Liver (tissue), 9 donors: ENCODE measurements around the gene KCTD4. TPM values are rescaled to one million over a fixed set of nuclear protein-coding genes. Genes with fewer than 3 reads are reported as not detected.

ENCODE experiments used
- DNase-seq: peaks from one replicate; pipeline ENCODE4 v3.0.0-alpha.2; 2017; ENCODE audit warnings: low spot score
- H3K27ac ChIP-seq, 2 donors: one replicate each; pipeline ENCODE4 v1.7.0; 2013; ENCODE audit warnings: inconsistent platforms in 2 of 2, low read length in 2 of 2, control low read depth in 1 of 2, low read depth in 1 of 2, mild to moderate bottlenecking in 1 of 2
- H3K27me3 ChIP-seq, 4 donors: one replicate each; pipeline versions ENCODE4 v1.6.1 to v1.7.0; 2013; ENCODE audit warnings: low read length in 3 of 4, inconsistent platforms in 1 of 4, mild to moderate bottlenecking in 1 of 4, moderate library complexity in 1 of 4; ENCODE audit not compliant: control insufficient read depth in 4 of 4, insufficient read depth in 4 of 4
- H3K36me3 ChIP-seq, 4 donors: one replicate each; pipeline versions ENCODE4 v1.6.1 to v1.7.0; 2013; ENCODE audit warnings: low read length in 3 of 4, mild to moderate bottlenecking in 3 of 4, low read depth in 1 of 4, moderate library complexity in 1 of 4; ENCODE audit not compliant: control insufficient read depth in 4 of 4, insufficient read depth in 3 of 4
- H3K4me1 ChIP-seq, 4 donors: one replicate each; pipeline versions ENCODE4 v1.6.1 to v1.7.0; 2013; ENCODE audit warnings: low read length in 3 of 4, mild to moderate bottlenecking in 3 of 4, moderate library complexity in 1 of 4; ENCODE audit not compliant: control insufficient read depth in 4 of 4, insufficient read depth in 4 of 4
- H3K4me3 ChIP-seq, 3 donors: one replicate each; pipeline versions ENCODE4 v1.6.1 to v1.7.0; 2013; ENCODE audit warnings: low read length in 3 of 3, control low read depth in 1 of 3, low read depth in 1 of 3, mild to moderate bottlenecking in 1 of 3
- H3K9ac ChIP-seq, 2 donors: one replicate each; pipeline ENCODE4 v1.7.0; 2013; ENCODE audit warnings: low read length in 2 of 2, mild to moderate bottlenecking in 2 of 2, moderate library complexity in 2 of 2, control low read depth in 1 of 2, low read depth in 1 of 2
- H3K9me3 ChIP-seq, 4 donors: one replicate each; pipeline versions ENCODE4 v1.6.1 to v1.7.0; 2013; ENCODE audit warnings: low read length in 3 of 4; ENCODE audit not compliant: control insufficient read depth in 4 of 4
- ATF3 ChIP-seq: IDR thresholded peaks from 2 replicates; pipeline ENCODE4 v1.6.1; 2016; ENCODE audit warnings: antibody characterized with exemption
- CTCF ChIP-seq: fragments of 150-350 bp; IDR thresholded peaks from 2 replicates; pipeline ENCODE4 v1.5.1; 2017; ENCODE audit warnings: improper control_type of control experiment, low read depth, low read length; ENCODE audit not compliant: missing input control
- EGR1 ChIP-seq, 2 donors: IDR thresholded peaks; 2 replicates each; pipeline ENCODE4 v1.6.1; 2016 to 2018; ENCODE audit warnings: antibody characterized with exemption in 2 of 2, low read depth in 2 of 2
- FOXA1 ChIP-seq: IDR thresholded peaks from 2 replicates; pipeline ENCODE4 v1.6.1; 2016; ENCODE audit warnings: antibody characterized with exemption
- FOXA2 ChIP-seq: IDR thresholded peaks from 2 replicates; pipeline ENCODE4 v1.6.1; 2016; ENCODE audit warnings: antibody characterized with exemption
- GABPA ChIP-seq, 2 donors: IDR thresholded peaks in 1 of 2; conservative IDR thresholded peaks in 1 of 2; 2 replicates each; pipeline ENCODE4 v1.6.1; 2016; ENCODE audit warnings: antibody characterized with exemption in 2 of 2, mild to moderate bottlenecking in 1 of 2, moderate library complexity in 1 of 2
- HNF4A ChIP-seq, 2 donors: conservative IDR thresholded peaks; 2 replicates each; pipeline ENCODE4 v1.6.1; 2016; ENCODE audit warnings: antibody characterized with exemption in 2 of 2, mild to moderate bottlenecking in 2 of 2
- HNF4G ChIP-seq: IDR thresholded peaks from 2 replicates; pipeline ENCODE4 v1.6.1; 2016; ENCODE audit warnings: antibody characterized with exemption
- MAX ChIP-seq: IDR thresholded peaks from 2 replicates; pipeline ENCODE4 v1.6.1; 2016; ENCODE audit warnings: antibody characterized with exemption
- NR2F2 ChIP-seq: IDR thresholded peaks from 2 replicates; pipeline ENCODE4 v1.6.1; 2016; ENCODE audit warnings: antibody characterized with exemption
- RAD21 ChIP-seq, 2 donors: IDR thresholded peaks; 2 replicates each; pipeline ENCODE4 v1.6.1; 2016; ENCODE audit warnings: antibody characterized with exemption in 2 of 2, mild to moderate bottlenecking in 2 of 2
- REST ChIP-seq: IDR thresholded peaks from 2 replicates; pipeline ENCODE4 v1.6.1; 2016; ENCODE audit warnings: antibody characterized with exemption, mild to moderate bottlenecking
- RXRA ChIP-seq, 2 donors: IDR thresholded peaks; 2 replicates each; pipeline ENCODE4 v1.6.1; 2017 to 2018; ENCODE audit warnings: antibody characterized with exemption in 2 of 2, mild to moderate bottlenecking in 1 of 2
- SP1 ChIP-seq: IDR thresholded peaks from 2 replicates; pipeline ENCODE4 v1.6.1; 2018; ENCODE audit warnings: antibody characterized with exemption, mild to moderate bottlenecking
- TAF1 ChIP-seq: conservative IDR thresholded peaks from 2 replicates; pipeline ENCODE4 v1.6.1; 2016; ENCODE audit warnings: antibody characterized with exemption, mild to moderate bottlenecking
- YY1 ChIP-seq: IDR thresholded peaks from 2 replicates; pipeline ENCODE4 v1.6.1; 2016; ENCODE audit warnings: antibody characterized with exemption, mild to moderate bottlenecking
- ZBTB33 ChIP-seq: IDR thresholded peaks from 2 replicates; pipeline ENCODE4 v1.6.1; 2016; ENCODE audit warnings: antibody characterized with exemption
- WGBS: extraction: QIAGEN DNeasy Blood & Tissue Kit; methylation state at CpG from one replicate; pipeline ENCODE4 v1.1.7; 2013; 5-methylcytosine and 5-hydroxymethylcytosine counted together
- polyA plus RNA-seq, 2 donors: library from polyadenylated mRNA; stranded (reverse) in 1 of 2; unstranded in 1 of 2; fragments of 200-250 nt in 1 of 2; fragments of >200 nt in 1 of 2; fragmentation: Nextera tagmentation in 1 of 2; extraction: Ambion mirVana in 1 of 2; gene quantifications; one replicate each; pipeline versions ENCODE4 v1.2.1 to v1.2.3, GENCODE V29; 2013 to 2015
- total RNA-seq, 2 donors: library from RNA; depleted of rRNA; stranded (reverse); fragments of >200 nt; gene quantifications; one replicate each; pipeline ENCODE4 v1.2.3, GENCODE V29; 2014
- donor health status: healthy.
- donor health status: healthy.
- donor health status: healthy.
- donor health status: healthy.
- donor health status: healthy.

KCTD4 gene
- total and polyA plus RNA-seq, 4 donors: 0.19 TPM; not detected in 3

GRCh38 chr13:45194081-45194939, 6.5 kb downstream of the KCTD4 start:
- Histone ChIP-seq H3K4me3 (no peak overlapping the region), H3K27ac (no peak overlapping the region), H3K9me3 (no peaks in the 10 kb centered on the region), H3K9ac (no peak overlapping the region), H3K27me3 (no peaks in the 10 kb centered on the region), H3K36me3 (no peaks in the 10 kb centered on the region), H3K4me1 (peaks cover 0 to 17% (median 12%) of the 10 kb centered on the region in 4 donors)
- DNase-seq: no peak
- 78% methylated on average over 15 of the region's 15 CpGs for WGBS
- TF ChIP-seq YY1 (no peak), SP1 (no peak), REST (no peak), MAX (no peak), ZBTB33 (no peak), FOXA2 (no peak), GABPA (IDR thresholded peaks at IDR 0.05 in 1 of 2, conservative IDR thresholded peaks at IDR 0.05 in 1 of 2) (no peak), CTCF (peak; percentile 28), RAD21 (IDR thresholded peaks at IDR 0.05) (peak; percentile 72 to 74), FOXA1 (no peak)

GRCh38 chr13:45191874-45192273, 9.0 kb downstream of the KCTD4 start:
- H3K27me3 ChIP-seq: no peaks in the 10 kb centered on the region
- H3K36me3 ChIP-seq: no peaks in the 10 kb centered on the region
- H3K9me3 ChIP-seq: no peaks in the 10 kb centered on the region
- no peak overlapping the region for H3K27ac ChIP-seq
- H3K9ac ChIP-seq: no peak overlapping the region
- 89% methylated on average over 1 of the region's 1 CpG for whole genome bisulfite sequencing
- no peak for DNase-seq
- peaks cover 0 to 10% (median 6%) of the 10 kb centered on the region in 4 donors for H3K4me1 ChIP-seq
- no peak overlapping the region for H3K4me3 ChIP-seq
- no peak for TF ChIP-seq SP1
- TF ChIP-seq RAD21 (IDR thresholded peaks at IDR 0.05): no peak
- no peak for TF ChIP-seq TAF1
- no peak for TF ChIP-seq HNF4G
- TF ChIP-seq YY1: no peak
- TF ChIP-seq GABPA (IDR thresholded peaks at IDR 0.05 in 1 of 2, conservative IDR thresholded peaks at IDR 0.05 in 1 of 2): no peak
- no peak for TF ChIP-seq MAX
- TF ChIP-seq RXRA (IDR thresholded peaks at IDR 0.05): no peak
- no peak for TF ChIP-seq REST
- TF ChIP-seq HNF4A (conservative IDR thresholded peaks at IDR 0.05): no peak
- no peak for TF ChIP-seq NR2F2
- TF ChIP-seq ATF3: no peak
- TF ChIP-seq EGR1 (IDR thresholded peaks at IDR 0.05; ENCODE audit: low read depth in 2 of 2): no peak
